ENCODE results near the gene SMYD3. TPM values are rescaled to one million over a fixed set of nuclear protein-coding genes. Genes with fewer than 3 reads are reported as not detected.

The SMYD3 gene
- total and polyA plus RNA-seq, 2 of the 4 experiments (the other 2 are of a cell fraction), result 26.5 to 37.6 TPM

DNA sequence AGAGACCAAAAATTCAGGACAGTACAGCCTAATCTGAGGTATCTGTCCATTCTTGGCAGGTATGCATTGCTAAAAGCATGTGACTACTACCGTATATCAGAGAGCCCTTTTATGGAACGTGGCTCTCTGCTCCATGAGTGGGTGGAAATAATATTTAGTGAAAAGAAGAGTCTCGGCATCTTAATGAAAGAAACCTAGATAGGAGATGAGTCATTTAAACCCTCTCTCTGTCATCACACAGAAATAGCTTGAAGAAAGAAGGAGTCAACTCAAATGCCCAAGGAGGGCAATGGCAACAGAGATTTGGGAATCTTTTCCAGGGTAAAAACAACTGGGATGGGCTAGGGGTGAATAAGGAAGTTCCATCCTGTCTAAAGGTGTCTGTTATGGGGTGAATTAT lies 528.2 kb downstream of the SMYD3 start:
- Histone ChIP-seq H3K23ac (ENCODE audit: low read depth, low read length) (no peak overlapping the region), H3K9ac (ENCODE audit: low read depth, low read length) (no peak overlapping the region), H3K4ac (ENCODE audit: low read depth, low read length) (no peak overlapping the region), H2BK20ac (ENCODE audit: low read depth, low read length) (0 out of 2 replicates have a peak overlapping the region, but pooled peaks have one; percentile 71), H3K14ac (replicated peaks; ENCODE audit: low read depth, low read length) (peak overlapping the region; percentile 60; the same call in 1 of the 2 replicates), H4K20me1 (ENCODE audit: insufficient read depth, low read length) (no peaks in the 10 kb centered on the region), H2AFZ (replicated peaks; ENCODE audit: low read length, poor library complexity) (no peak overlapping the region), H3K79me1 (ENCODE audit: low read depth in 1 of 2, low read length in 2 of 2) (no peaks in the 10 kb centered on the region), H3K4me2 (ENCODE audit: low read depth, low read length) (no peak overlapping the region; the same call in 1 of the 2 replicates), H2BK120ac (ENCODE audit: low read depth, low read length) (peak overlapping the region; percentile 71; the same call in 1 of the 2 replicates), H2AK9ac (replicated peaks; ENCODE audit: low read depth, low read length, poor library complexity) (no peak overlapping the region), H3K9me3 (ENCODE audit: control insufficient read depth, insufficient read depth, low read length) (no peaks in the 10 kb centered on the region), H3K56ac (ENCODE audit: extremely low read depth, insufficient read depth, low read length) (no peak overlapping the region), H3K27ac (ENCODE audit: insufficient read depth, low read length) (no peak overlapping the region), H2BK15ac (ENCODE audit: low read depth, low read length) (peak overlapping the region; percentile 57; the same call in 2 of the 3 replicates), H2BK5ac (ENCODE audit: low read depth, low read length, poor library complexity, severe bottlenecking) (no peak overlapping the region), H3K4me3 (ENCODE audit: insufficient read depth, low read depth, low read length) (no peak overlapping the region), H3K36me3 (ENCODE audit: control insufficient read depth, insufficient read depth, low read length) (no peaks in the 10 kb centered on the region), H3K4me1 (ENCODE audit: control insufficient read depth, insufficient read depth, low read length) (peaks cover 13% of the 10 kb centered on the region), H4K5ac (ENCODE audit: low read depth, low read length) (no peak overlapping the region; the same call in 1 of the 2 replicates), H3K18ac (ENCODE audit: low read depth, low read length) (peak overlapping the region; percentile 64; the same call in 1 of the 2 replicates), H2AK5ac (ENCODE audit: low read depth, low read length) (peak overlapping the region; percentile 37; the same call in 1 of the 2 replicates), H4K8ac (ENCODE audit: low read depth in 2 of 2, low read length in 2 of 2) (no peak overlapping the region; a peak in 1 of 4 replicates), H3K9me1 (ENCODE audit: insufficient read depth, low read length) (peaks cover 10% of the 10 kb centered on the region; the same call in 1 of the 2 replicates), H4K91ac (ENCODE audit: insufficient read depth, low read depth, low read length) (peak overlapping the region; percentile 4; the same call in 1 of the 2 replicates), H3K27me3 (ENCODE audit: control insufficient read depth, insufficient read depth, low read length) (no peaks in the 10 kb centered on the region)
- WGBS, 2 experiments (ENCODE audit: extremely low coverage in 2 of 2, insufficient read length in 1 of 2), result no CpG with 5 or more reads among the region's 3 CpGs
- ChIA-PET POLR2A (ENCODE audit: unreplicated experiment) (no interaction called here), CTCF (interaction anchor here (0.5 kb wide), 1 partner anchor 462 kb away, joined by 6 read pairs; no protein-coding TSS in a partner anchor)
- dilution Hi-C loops (cut with HindIII; ENCODE audit: low sequenced_read_pairs, unreplicated experiment) (no loop called here), intact Hi-C loops (cut with micrococcal nuclease) (no loop called here), in situ Hi-C loops (cut with MboI; ENCODE audit: low sequenced_read_pairs) (no loop called here)
- peak; percentile 66 for DNase-seq
- ATAC-seq (ENCODE audit: low read depth), result peak; percentile 72
- BruUV-seq (replicated peaks), result no TSS peak
- TF ChIP-seq CEBPB (IDR thresholded peaks at IDR 0.05; ENCODE audit: low read depth, low read length) (0 out of 2 replicates have a peak, but pooled peaks have one; percentile 21), FOS (IDR thresholded peaks at IDR 0.05; ENCODE audit: low read depth, low read length) (peak; percentile 68), NFE2L2 (IDR thresholded peaks at IDR 0.05; ENCODE audit: low read depth, low read length) (no peak), BHLHE40 (IDR thresholded peaks at IDR 0.05; ENCODE audit: low read depth, low read length) (no peak)
